Activated B cell treated with CpG ODN at 0.5 μM for 24 hours (primary cell): ENCODE data around the gene APH1B. TPM values are rescaled to one million over a fixed set of nuclear protein-coding genes. Genes with fewer than 3 reads are reported as not detected.

Experiments used
- ATAC-seq: fragments of 200-7000 bp; cut with Tn5 transposase; one replicate; pipeline ENCODE4 v1.10.0; 2021; ENCODE audit warnings: low read depth, mild to moderate bottlenecking, moderate library complexity
- CTCF ChIA-PET: fragments of 350-600 bp; sonication (Branson Sonifier 250); formaldehyde crosslinking; loops from one replicate; lab custom pipeline; 2021; ENCODE audit warnings: antibody characterized with exemption; lab: Charles Lee
- POLR2A ChIA-PET: fragments of 350-600 bp; sonication (Branson Sonifier 250); formaldehyde crosslinking; loops from one replicate; lab custom pipeline; 2021; ENCODE audit warnings: antibody characterized with exemption; lab: Charles Lee
- DNase-seq: peaks from one replicate; pipeline ENCODE4 v3.0.0; 2022
- H3K27ac Mint-ChIP-seq: one replicate; pipeline ENCODE4 v1.8.0; 2020; ENCODE audit warnings: mixed read lengths
- H3K27me3 Mint-ChIP-seq: one replicate; pipeline ENCODE4 v1.8.0; 2021; ENCODE audit warnings: mixed read lengths
- H3K36me3 Mint-ChIP-seq: one replicate; pipeline ENCODE4 v1.8.0; 2021; ENCODE audit warnings: low read depth, mixed read lengths
- H3K4me1 Mint-ChIP-seq: one replicate; pipeline ENCODE4 v1.8.0; 2021; ENCODE audit warnings: mixed read lengths
- H3K4me3 Mint-ChIP-seq: one replicate; pipeline ENCODE4 v1.8.0; 2020; ENCODE audit warnings: mild to moderate bottlenecking, mixed read lengths
- H3K9me3 Mint-ChIP-seq: one replicate; pipeline ENCODE4 v1.8.0; 2020; ENCODE audit warnings: mixed read lengths
- intact Hi-C: fragments of 100-400 bp; cut with micrococcal nuclease; formaldehyde crosslinking; loops from one replicate; pipeline ENCODE4 v1.15.1; 2024
- total RNA-seq: library from RNA; stranded (reverse); gene quantifications from 2 replicates; pipeline ENCODE4 v1.2.3, GENCODE V29; 2022
- TF ChIP-seq, protein P1 (sequence below): fragments of 200-600 bp; IDR thresholded peaks from one replicate; pipeline ENCODE4 v1.8.0; 2022; ENCODE audit warnings: antibody characterized with exemption, mild to moderate bottlenecking

Gene APH1B
- total RNA-seq, 1 donor from 2014 or later = 22.1 TPM

DNA sequence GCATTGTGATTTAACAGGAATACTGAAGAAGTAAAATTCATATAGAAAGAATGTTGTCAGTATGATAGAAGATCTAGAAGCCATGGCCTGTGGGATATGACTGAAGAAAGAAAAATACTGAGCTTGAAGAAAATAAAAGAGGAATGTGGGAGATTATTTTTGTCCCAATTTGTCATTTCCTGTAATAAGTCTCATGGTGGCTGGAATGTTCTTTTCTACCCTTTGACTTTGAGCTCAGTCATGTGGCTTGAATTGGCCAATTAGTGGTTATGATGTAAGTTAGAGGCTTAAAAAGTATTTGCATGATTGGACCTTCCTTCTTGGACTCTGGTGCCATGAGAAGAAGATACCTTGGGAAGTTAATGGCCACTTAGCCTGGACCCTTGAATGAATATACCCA lies 14.1 kb downstream of the APH1B start:
- ATAC-seq = no peak
- Mint-ChIP-seq H3K36me3 (peaks cover 55% of the 10 kb centered on the region), H3K4me1 (peaks cover 19% of the 10 kb centered on the region), H3K4me3 (no peak overlapping the region), H3K9me3 (no peaks in the 10 kb centered on the region), H3K27ac (no peak overlapping the region), H3K27me3 (no peaks in the 10 kb centered on the region)
- TF ChIP-seq, protein P1, sequence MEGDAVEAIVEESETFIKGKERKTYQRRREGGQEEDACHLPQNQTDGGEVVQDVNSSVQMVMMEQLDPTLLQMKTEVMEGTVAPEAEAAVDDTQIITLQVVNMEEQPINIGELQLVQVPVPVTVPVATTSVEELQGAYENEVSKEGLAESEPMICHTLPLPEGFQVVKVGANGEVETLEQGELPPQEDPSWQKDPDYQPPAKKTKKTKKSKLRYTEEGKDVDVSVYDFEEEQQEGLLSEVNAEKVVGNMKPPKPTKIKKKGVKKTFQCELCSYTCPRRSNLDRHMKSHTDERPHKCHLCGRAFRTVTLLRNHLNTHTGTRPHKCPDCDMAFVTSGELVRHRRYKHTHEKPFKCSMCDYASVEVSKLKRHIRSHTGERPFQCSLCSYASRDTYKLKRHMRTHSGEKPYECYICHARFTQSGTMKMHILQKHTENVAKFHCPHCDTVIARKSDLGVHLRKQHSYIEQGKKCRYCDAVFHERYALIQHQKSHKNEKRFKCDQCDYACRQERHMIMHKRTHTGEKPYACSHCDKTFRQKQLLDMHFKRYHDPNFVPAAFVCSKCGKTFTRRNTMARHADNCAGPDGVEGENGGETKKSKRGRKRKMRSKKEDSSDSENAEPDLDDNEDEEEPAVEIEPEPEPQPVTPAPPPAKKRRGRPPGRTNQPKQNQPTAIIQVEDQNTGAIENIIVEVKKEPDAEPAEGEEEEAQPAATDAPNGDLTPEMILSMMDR = no peak
- no peak for DNase-seq
- POLR2A ChIA-PET = interaction anchor here (0.8 kb wide), 1 partner anchor 14 kb away, joined by 5 read pairs; the partner anchor contains the start of gene APH1B
- intact Hi-C loops = no loop called here
- CTCF ChIA-PET = interaction anchor here (1.1 to 5.9 kb wide), 3 partner anchors 110 to 125 kb away, joined by 3 to 56 read pairs (median 9); no protein-coding TSS in a partner anchor

DNA sequence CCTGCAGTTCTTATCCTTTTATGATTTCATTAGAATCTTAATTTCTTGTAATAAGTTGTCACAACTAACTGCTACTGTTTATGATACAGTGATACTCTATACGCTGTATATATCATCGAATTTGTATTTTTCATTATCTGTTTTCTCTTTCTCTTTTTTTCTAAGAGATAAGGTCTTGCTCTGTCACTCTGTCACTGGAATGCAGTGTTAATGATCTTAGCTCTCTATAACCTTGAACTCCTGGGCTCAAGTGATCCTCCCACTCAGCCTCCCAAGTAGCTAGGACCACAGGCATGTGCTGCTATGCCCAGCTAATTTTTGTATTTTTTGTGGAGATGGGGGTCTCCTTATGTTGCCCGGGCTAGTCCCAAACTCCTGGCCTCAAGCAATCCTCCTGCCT lies 14.8 kb downstream of the APH1B start:
- H3K4me1 Mint-ChIP-seq = peaks cover 19% of the 10 kb centered on the region
- peak overlapping the region; percentile 24 for H3K27ac Mint-ChIP-seq
- ATAC-seq = no peak
- DNase-seq = no peak
- ChIA-PET CTCF (interaction anchor here (5.9 kb wide), 1 partner anchor 110 kb away, joined by 56 read pairs; no protein-coding TSS in a partner anchor), POLR2A (interaction anchor here (0.6 kb wide), 1 partner anchor 14 kb away, joined by 3 read pairs; no protein-coding TSS in a partner anchor)
- TF ChIP-seq, protein P1 = no peak
- peaks cover 52% of the 10 kb centered on the region for H3K36me3 Mint-ChIP-seq
- intact Hi-C loops = no loop called here
- H3K4me3 Mint-ChIP-seq = no peak overlapping the region
- H3K27me3 Mint-ChIP-seq = no peaks in the 10 kb centered on the region
- no peaks in the 10 kb centered on the region for H3K9me3 Mint-ChIP-seq

- CTCF ChIA-PET = interaction anchor here (5.9 kb wide), 1 partner anchor 109 kb away, joined by 56 read pairs; no protein-coding TSS in a partner anchor
- no peak for DNase-seq
- intact Hi-C loops = no loop called here
- Mint-ChIP-seq H3K27me3 (no peaks in the 10 kb centered on the region), H3K9me3 (no peaks in the 10 kb centered on the region), H3K36me3 (peaks cover 52% of the 10 kb centered on the region), H3K4me3 (no peak overlapping the region), H3K27ac (peak overlapping the region; percentile 24), H3K4me1 (peaks cover 19% of the 10 kb centered on the region)
- POLR2A ChIA-PET = interaction anchor here (0.6 to 0.8 kb wide), 3 partner anchors 13 to 146 kb away, joined by 3 to 4 read pairs (median 3); no protein-coding TSS in a partner anchor
- ATAC-seq = peak; percentile 90
- TF ChIP-seq, protein P1 = no peak
These were observed 15.4 kb downstream of the APH1B start for GRCh38 chr15:63292771-63293170.

DNA sequence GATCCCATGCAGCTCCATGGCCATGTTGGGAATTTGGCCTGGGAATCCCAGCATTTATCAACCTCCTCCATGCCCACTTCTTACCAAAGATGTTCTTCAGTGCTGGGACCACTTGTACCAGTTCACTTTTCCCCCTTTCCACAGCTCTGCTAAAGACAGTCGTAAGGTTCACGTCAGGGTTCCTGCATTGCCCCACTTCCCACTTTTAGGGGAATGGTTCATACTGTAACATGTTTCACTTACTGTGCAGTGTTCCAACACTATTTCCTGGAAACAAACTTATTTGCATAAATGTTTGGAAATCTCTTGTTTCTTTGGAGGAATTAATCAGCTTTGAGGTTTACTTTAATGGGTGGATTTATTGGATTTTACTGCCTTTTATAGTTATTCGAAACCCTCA lies 17.0 kb downstream of the APH1B start:
- Mint-ChIP-seq H3K4me3 (no peak overlapping the region), H3K27me3 (no peaks in the 10 kb centered on the region), H3K4me1 (peaks cover 13% of the 10 kb centered on the region), H3K27ac (no peak overlapping the region), H3K9me3 (no peaks in the 10 kb centered on the region), H3K36me3 (peaks cover 56% of the 10 kb centered on the region)
- DNase-seq = no peak
- POLR2A ChIA-PET = no interaction called here
- TF ChIP-seq, protein P1 = no peak
- ATAC-seq = no peak
- intact Hi-C loops = no loop called here
- CTCF ChIA-PET = interaction anchor here (1.0 kb wide), 1 partner anchor 108 kb away, joined by 3 read pairs; no protein-coding TSS in a partner anchor

DNA sequence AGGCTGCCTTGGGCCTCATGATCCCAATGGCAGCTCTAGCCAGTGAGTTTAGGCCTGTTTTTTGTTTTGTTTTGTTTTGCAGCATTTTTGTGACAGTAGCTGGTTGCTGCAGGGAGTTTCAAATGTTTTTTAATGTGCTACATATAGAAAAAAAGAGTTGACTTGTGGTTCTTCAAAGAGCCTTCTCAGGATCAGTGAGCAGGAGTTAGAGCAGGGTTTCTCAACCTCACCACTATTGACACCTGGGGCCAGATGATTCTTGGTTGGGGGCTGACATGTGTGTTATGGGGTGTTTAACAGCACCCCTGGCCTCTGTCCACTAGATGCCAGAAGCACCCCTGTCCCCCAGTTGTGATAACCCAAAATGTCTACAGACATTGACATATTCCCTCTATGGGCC lies 17.9 kb downstream of the APH1B start:
- CTCF ChIA-PET = no interaction called here
- TF ChIP-seq, protein P1 = no peak
- Mint-ChIP-seq H3K27ac (no peak overlapping the region), H3K4me3 (no peak overlapping the region), H3K4me1 (peaks cover 13% of the 10 kb centered on the region), H3K9me3 (no peaks in the 10 kb centered on the region), H3K27me3 (no peaks in the 10 kb centered on the region), H3K36me3 (peaks cover 64% of the 10 kb centered on the region)
- intact Hi-C loops = no loop called here
- DNase-seq = no peak
- POLR2A ChIA-PET = no interaction called here
- ATAC-seq = no peak
